GM18909 (cell line): Measurements from ENCODE around the gene SRRT.
"Not testable (repeated sequence)": the region's sequence is repeated elsewhere in the genome, so short reads cannot be mapped to it uniquely, and the experiment has no call there.

Experiments
- ATAC-seq: cut with Tn5 transposase; IDR thresholded peaks from one replicate; pipeline ENCODE4 v1.9.1; 2021; ENCODE audit warnings: mild to moderate bottlenecking; ENCODE audit not compliant: unreplicated experiment, poor library complexity

SRRT gene

DNA sequence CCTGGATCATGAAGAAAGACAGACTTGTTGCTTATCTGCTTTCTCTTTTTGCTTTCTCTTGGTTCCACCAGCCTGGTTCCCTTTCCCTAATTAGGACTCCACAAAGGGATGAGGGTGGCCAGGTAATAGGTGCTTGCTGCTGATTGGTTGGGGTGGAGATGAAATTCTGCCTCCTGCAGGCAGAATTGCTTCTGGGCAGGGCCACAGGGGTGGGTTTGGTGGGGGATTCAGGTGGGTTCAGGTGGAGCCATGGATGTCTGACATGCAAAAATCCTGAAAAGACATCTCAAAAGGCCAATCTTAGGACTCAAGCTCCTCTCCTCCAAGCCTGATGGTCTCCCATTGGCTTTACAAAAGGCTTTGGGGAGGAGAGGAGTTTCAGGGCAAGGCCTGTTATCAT is 46.1 kb downstream of the SRRT start:
- no peak for ATAC-seq

DNA sequence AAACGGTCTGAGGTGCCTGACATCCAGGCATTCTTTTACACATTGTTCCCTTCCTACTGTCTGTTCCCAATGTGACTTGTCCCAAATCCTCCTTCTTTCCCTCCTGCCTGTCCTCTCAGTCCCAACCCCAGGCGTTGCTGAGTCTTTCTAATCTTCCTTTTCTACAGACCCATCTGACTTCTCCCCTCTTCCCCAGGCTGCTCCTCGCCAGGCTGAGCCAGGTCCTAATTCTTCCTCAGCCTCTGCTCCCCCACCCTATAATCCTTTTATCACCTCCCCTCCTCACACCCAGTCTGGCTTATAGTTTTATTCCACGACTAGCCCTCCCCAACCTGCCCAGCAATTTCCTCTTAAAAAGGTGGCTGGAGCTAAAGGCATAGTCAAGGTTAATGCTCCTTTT is 48.7 kb downstream of the SRRT start:
- ATAC-seq, result not testable (repeated sequence)

DNA sequence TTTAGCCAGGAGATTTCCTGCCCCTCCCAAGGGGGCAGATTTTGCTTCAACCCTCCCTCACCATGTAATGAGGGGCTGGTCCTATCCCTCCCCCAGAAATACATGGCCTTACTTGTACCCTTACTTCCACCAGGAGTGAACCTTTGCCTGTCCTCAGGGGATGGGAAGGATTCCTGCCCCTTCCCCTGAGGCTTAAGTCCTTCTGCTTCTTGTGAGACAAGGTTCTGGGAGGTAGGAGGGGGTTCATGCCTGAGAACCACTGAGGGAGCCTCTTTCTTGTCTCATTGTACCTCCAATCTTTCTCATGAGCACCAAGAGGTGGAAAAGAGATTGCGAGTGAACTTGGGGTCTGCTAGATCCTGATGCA is 54.9 kb downstream of the SRRT start:
- no peak for ATAC-seq

DNA sequence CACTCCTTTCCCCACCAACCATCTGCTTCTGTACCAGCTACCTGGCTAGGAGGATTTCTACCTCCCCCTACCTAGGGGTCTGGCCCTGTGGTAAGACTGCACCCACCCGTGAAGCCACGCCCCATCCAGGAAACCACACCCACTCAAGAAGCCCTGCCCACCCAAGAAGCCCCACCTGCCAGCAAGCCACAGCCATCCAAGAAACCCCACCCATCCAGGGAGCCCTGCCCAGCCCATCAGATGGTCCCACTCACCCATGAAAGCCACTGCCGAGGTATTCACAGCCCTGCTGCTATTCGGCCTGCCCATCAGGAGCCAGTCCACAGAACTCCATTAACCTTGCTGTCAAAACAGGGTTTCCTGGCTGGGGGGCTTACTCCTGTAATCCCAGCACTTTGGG is 58.8 kb downstream of the SRRT start:
- no peak for ATAC-seq

DNA sequence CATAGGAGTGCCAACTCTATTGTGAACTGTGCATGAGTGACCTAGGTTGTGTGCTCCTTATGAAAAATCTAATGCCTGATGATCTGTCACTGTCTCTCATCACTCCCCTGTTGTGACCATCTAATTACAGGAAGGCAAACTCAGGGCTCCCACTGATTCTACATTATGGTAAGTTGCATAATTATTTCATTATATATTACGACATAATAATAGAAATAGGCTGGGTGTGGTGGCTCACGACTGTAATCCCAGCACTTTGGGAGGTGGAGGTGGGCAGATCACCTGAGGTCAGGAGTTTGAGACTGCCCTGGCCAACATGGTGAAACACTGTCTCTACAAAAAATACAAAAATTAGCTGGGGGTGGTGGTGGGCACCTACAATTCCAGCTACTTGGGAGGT is 60.5 kb downstream of the SRRT start:
- not testable (repeated sequence) for ATAC-seq

DNA sequence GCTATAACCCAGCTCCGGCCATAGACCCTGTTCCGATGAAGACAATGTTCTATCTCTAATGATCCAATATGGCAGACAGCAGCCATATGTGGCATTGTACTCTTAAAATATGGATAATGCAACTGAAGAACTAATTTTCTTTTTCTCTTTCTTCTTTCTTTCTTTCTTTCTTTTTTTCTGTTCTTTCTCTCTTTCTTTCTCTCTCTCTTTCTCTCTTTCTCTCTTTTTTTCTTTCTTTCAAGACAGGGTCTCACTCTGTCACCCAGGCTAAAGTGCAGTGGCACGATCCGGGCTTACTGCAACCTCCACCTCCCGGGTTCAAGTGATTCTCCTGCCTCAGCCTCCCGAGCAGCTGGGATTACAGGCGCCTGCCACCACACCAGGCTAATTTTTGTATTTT is 61.3 kb downstream of the SRRT start:
- ATAC-seq, result not testable (repeated sequence)
